Vagina (tissue), 2 donors: Measurements from ENCODE around the gene YIPF7. TPM values are rescaled to one million over a fixed set of nuclear protein-coding genes. Genes with fewer than 3 reads are reported as not detected.

Experiments
- DNase-seq, 2 donors: peaks; one replicate each; pipeline ENCODE4 v3.0.0-alpha.2; 2017; ENCODE audit errors: extremely low spot score in 2 of 2
- H3K27ac ChIP-seq: fragments of 200-600 bp; sonication (generic); one replicate; pipeline ENCODE4 v1.5.1; 2019
- H3K27me3 ChIP-seq: fragments of 200-600 bp; sonication (generic); one replicate; pipeline ENCODE4 v1.5.1; 2019
- H3K36me3 ChIP-seq, 2 donors: fragments of 200-600 bp; sonication (generic); one replicate each; pipeline ENCODE4 v1.5.1; 2017 to 2019
- H3K4me1 ChIP-seq: fragments of 200-600 bp; sonication (generic); one replicate; pipeline ENCODE4 v1.5.1; 2019
- H3K4me3 ChIP-seq, 2 donors: fragments of 200-600 bp; sonication (generic); 1 replicate in 1 of 2; 2 replicates in 1 of 2; pipeline ENCODE4 v1.5.1; 2016 to 2019
- H3K9me3 ChIP-seq: fragments of 200-600 bp; sonication (generic); one replicate; pipeline ENCODE4 v1.5.1; 2019
- POLR2A ChIP-seq, 2 donors: fragments of 450-650 bp; IDR thresholded peaks; one replicate each; pipeline ENCODE4 v1.6.1; 2017; ENCODE audit warnings: antibody characterized with exemption in 2 of 2, mild to moderate bottlenecking in 2 of 2, moderate library complexity in 2 of 2
- POLR2AphosphoS5 ChIP-seq, 2 donors: sonication (generic); formaldehyde crosslinking; IDR thresholded peaks; one replicate each; pipeline ENCODE4 v1.9.0; 2017; ENCODE audit warnings: antibody characterized with exemption in 2 of 2, mild to moderate bottlenecking in 2 of 2, low read depth in 1 of 2; ENCODE audit not compliant: insufficient read depth in 1 of 2
- intact Hi-C: fragments of 100-400 bp; cut with DNase I; formaldehyde crosslinking; loops from one replicate; pipeline ENCODE4 v1.15.1; 2023
- total RNA-seq: library from RNA; depleted of rRNA; stranded (reverse); fragments of >200 nt; gene quantifications from one replicate; pipeline ENCODE4 v1.2.3, GENCODE V29; 2016
- TF ChIP-seq, protein P1 (sequence below), 3 experiments: fragments of 450-650 bp in 2 of 3; fragments of 200-600 bp in 1 of 3; sonication (generic) in 1 of 3; IDR thresholded peaks; one replicate each; pipeline ENCODE4 v1.5.1; 2017 to 2019; ENCODE audit warnings: antibody characterized with exemption in 3 of 3, mild to moderate bottlenecking in 2 of 3, moderate library complexity in 2 of 3

Gene YIPF7
- total RNA-seq, 1 donor from 2014 or later = not detected

DNA sequence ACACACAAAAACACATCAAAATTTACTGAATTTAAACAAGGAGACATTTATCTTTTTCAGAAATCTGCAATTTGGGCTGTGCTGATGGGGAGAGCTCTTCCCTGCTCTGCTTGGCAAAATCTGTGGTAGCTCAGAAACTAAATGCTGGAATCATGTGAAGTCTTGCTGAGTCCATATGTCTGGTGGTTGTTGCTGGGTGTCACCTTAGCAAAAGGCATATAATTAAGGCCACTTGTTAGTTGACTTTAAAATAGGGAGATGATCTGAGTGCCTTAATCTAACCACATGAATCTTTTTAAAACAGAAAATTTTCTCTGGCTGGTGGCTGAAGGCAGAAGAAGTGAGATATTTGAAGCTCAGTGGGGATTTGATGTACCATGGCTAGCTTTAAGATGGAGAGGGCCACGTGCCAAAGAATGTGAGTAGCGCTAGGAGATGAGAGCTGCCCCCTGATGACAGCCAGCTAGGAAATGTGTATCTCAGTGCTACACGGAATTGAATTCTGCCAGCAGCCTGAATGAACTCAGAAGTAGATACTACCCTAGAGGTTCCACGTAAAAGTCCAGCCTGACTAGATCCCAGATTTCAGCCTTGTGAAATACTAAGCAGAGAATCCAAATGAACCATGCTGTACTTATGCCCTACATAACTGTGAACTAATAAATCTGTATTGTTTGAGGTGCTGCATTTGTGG is 19.2 kb upstream of the YIPF7 start:
- H3K4me1 ChIP-seq = no peaks in the 10 kb centered on the region
- TF ChIP-seq POLR2A (IDR thresholded peaks at IDR 0.05) (no peak), POLR2AphosphoS5 (IDR thresholded peaks at IDR 0.05; ENCODE audit: insufficient read depth in 1 of 2, low read depth in 1 of 2) (no peak)
- TF ChIP-seq, protein P1, sequence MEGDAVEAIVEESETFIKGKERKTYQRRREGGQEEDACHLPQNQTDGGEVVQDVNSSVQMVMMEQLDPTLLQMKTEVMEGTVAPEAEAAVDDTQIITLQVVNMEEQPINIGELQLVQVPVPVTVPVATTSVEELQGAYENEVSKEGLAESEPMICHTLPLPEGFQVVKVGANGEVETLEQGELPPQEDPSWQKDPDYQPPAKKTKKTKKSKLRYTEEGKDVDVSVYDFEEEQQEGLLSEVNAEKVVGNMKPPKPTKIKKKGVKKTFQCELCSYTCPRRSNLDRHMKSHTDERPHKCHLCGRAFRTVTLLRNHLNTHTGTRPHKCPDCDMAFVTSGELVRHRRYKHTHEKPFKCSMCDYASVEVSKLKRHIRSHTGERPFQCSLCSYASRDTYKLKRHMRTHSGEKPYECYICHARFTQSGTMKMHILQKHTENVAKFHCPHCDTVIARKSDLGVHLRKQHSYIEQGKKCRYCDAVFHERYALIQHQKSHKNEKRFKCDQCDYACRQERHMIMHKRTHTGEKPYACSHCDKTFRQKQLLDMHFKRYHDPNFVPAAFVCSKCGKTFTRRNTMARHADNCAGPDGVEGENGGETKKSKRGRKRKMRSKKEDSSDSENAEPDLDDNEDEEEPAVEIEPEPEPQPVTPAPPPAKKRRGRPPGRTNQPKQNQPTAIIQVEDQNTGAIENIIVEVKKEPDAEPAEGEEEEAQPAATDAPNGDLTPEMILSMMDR (IDR thresholded peaks at IDR 0.05) = no peak
- no peaks in the 10 kb centered on the region for H3K36me3 ChIP-seq
- intact Hi-C loops = no loop called here
- H3K27ac ChIP-seq = no peak overlapping the region
- no peaks in the 10 kb centered on the region for H3K27me3 ChIP-seq
- no peak overlapping the region for H3K4me3 ChIP-seq
- DNase-seq = no peak
- no peaks in the 10 kb centered on the region for H3K9me3 ChIP-seq

DNA sequence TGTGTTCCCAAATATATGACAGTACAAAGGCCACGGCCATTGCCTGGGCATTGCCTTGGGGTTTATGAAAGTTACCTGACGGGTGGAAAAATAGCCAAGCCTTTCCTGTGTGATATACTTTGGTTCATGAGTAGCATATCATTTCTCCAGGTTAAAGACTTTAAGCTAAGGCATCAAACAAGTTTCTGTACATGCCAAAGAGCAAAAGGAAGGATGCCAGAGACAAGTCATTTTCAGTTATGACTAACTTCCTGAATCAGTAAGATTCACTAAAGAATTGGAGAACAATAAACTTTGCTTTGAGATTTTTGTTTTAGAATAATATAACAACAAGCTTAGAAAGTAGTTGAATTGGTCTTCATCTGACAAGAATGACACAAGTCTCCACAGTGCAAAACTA is 17.1 kb upstream of the YIPF7 start:
- no peak for DNase-seq
- Histone ChIP-seq H3K4me3 (no peak overlapping the region), H3K4me1 (no peaks in the 10 kb centered on the region), H3K27ac (no peak overlapping the region), H3K27me3 (no peaks in the 10 kb centered on the region), H3K36me3 (no peaks in the 10 kb centered on the region), H3K9me3 (no peaks in the 10 kb centered on the region)
- TF ChIP-seq POLR2AphosphoS5 (IDR thresholded peaks at IDR 0.05; ENCODE audit: insufficient read depth in 1 of 2, low read depth in 1 of 2) = no peak
- TF ChIP-seq POLR2A (IDR thresholded peaks at IDR 0.05) = no peak
- TF ChIP-seq, protein P1 (IDR thresholded peaks at IDR 0.05) = no peak
- intact Hi-C loops = no loop called here

DNA sequence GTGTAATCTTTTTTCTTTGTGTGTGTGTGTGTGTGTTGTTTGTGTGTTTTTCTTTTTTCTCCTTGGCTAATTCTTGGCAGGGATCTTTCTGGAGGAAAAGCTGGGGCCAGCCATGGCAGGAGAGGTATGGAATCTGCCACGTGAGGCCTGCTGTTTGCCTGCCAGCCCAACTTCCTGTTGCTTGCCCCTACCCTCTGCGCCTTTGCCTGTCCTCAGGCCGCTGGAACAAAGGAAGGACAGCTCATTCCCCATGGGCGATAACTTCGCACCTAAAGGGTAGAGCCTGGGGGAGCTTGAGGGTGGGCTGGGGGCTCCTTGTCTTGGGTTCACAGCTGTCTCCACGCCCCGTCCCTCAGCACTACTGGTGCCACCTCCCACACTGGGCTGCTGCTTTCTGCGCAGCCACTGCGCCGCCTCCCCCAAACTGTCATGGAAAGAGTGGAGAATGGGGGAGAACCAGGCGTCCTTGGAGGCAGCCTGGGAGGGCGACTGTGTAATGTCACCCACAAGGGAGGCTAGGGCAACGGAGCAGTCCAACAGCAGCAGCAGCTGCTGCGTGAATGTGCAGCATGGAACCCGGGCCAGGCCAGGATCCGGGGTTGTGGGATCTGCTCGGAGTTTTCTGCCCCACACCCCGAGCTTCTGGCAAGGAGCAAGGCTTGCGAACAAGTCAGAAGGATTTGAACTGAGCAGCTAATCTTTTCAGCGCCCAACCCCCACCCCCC is 12.3 kb upstream of the YIPF7 start:
- H3K4me1 ChIP-seq = no peaks in the 10 kb centered on the region
- no peaks in the 10 kb centered on the region for H3K36me3 ChIP-seq
- no peak for TF ChIP-seq POLR2A (IDR thresholded peaks at IDR 0.05)
- TF ChIP-seq, protein P1 (IDR thresholded peaks at IDR 0.05) = no peak
- no peak for TF ChIP-seq POLR2AphosphoS5 (IDR thresholded peaks at IDR 0.05; ENCODE audit: insufficient read depth in 1 of 2, low read depth in 1 of 2)
- no peaks in the 10 kb centered on the region for H3K27me3 ChIP-seq
- no peak overlapping the region for H3K27ac ChIP-seq
- intact Hi-C loops = no loop called here
- DNase-seq = no peak
- no peaks in the 10 kb centered on the region for H3K9me3 ChIP-seq
- H3K4me3 ChIP-seq = no peak overlapping the region

DNA sequence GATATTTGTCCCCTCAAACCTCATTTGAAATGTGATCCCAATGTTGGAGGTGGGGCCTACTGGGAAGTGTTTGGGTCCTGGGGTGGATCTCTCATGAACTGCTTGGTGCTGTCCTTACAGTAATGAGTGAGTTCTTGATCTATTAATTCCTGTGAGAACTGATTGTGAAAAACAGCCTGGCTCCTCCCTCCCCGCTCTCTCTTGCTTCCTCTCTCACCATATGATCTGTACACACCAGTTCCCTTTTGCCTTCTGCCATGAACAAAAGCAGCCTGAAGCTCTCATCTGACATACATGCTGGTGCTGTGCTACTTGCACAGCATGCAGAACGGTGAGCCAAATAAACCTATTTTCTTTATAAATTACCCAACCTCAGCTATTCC is 11.2 kb upstream of the YIPF7 start:
- no peak for TF ChIP-seq POLR2AphosphoS5 (IDR thresholded peaks at IDR 0.05; ENCODE audit: insufficient read depth in 1 of 2, low read depth in 1 of 2)
- TF ChIP-seq, protein P1 (IDR thresholded peaks at IDR 0.05) = no peak
- TF ChIP-seq POLR2A (IDR thresholded peaks at IDR 0.05) = no peak
- Histone ChIP-seq H3K9me3 (no peaks in the 10 kb centered on the region), H3K4me3 (no peak overlapping the region), H3K36me3 (no peaks in the 10 kb centered on the region), H3K27ac (no peak overlapping the region), H3K4me1 (no peaks in the 10 kb centered on the region), H3K27me3 (no peaks in the 10 kb centered on the region)
- intact Hi-C loops = no loop called here
- no peak for DNase-seq
